OCI-LY1 (cell line): ENCODE data around the gene SLC5A4.

Experiments used
- H2AFZ ChIP-seq: fragments of 200-600 bp; sonication (generic), shearing (Covaris generic); 2 replicates; pipeline ENCODE4 v1.6.0; 2014; ENCODE audit warnings: antibody characterized with exemption, mild to moderate bottlenecking, low read length
- H3F3A ChIP-seq: fragments of 200-600 bp; sonication (generic), shearing (Covaris generic); 2 replicates; pipeline ENCODE4 v1.6.0; 2014; ENCODE audit warnings: mild to moderate bottlenecking, antibody characterized with exemption, low read length, moderate library complexity; ENCODE audit not compliant: insufficient read depth
- H3K27ac ChIP-seq: fragments of 200-600 bp; sonication (generic); 2 replicates; pipeline ENCODE4 v1.5.1; 2014; ENCODE audit warnings: low read length, mixed run types, mild to moderate bottlenecking, low read depth; ENCODE audit not compliant: poor library complexity, severe bottlenecking
- H3K27me3 ChIP-seq: fragments of 200-600 bp; sonication (generic); 2 replicates; pipeline ENCODE4 v1.6.0; 2014; ENCODE audit warnings: antibody characterized with exemption, mild to moderate bottlenecking, low read length, moderate library complexity; ENCODE audit not compliant: insufficient read depth
- H3K36me3 ChIP-seq: fragments of 200-600 bp; sonication (generic); 2 replicates; pipeline ENCODE4 v1.6.1; 2014; ENCODE audit warnings: mild to moderate bottlenecking, antibody characterized with exemption, low read length, moderate library complexity, mixed read lengths; ENCODE audit not compliant: insufficient read depth
- H3K4me1 ChIP-seq: fragments of 200-600 bp; sonication (generic); 2 replicates; pipeline ENCODE4 v1.5.1; 2014; ENCODE audit warnings: mild to moderate bottlenecking, low read length, moderate library complexity; ENCODE audit not compliant: insufficient read depth, severe bottlenecking
- H3K4me2 ChIP-seq: fragments of 200-600 bp; sonication (generic), shearing (Covaris generic); 2 replicates; pipeline ENCODE4 v1.6.1; 2014; ENCODE audit warnings: low read length
- H3K4me3 ChIP-seq: fragments of 200-600 bp; sonication (generic); 2 replicates; pipeline ENCODE4 v1.5.1; 2014; ENCODE audit warnings: low read length, low read depth, mild to moderate bottlenecking, mixed read lengths; ENCODE audit not compliant: poor library complexity, severe bottlenecking
- H3K79me2 ChIP-seq: fragments of 200-600 bp; shearing (Covaris generic); 2 replicates; pipeline ENCODE4 v1.6.1; 2016; ENCODE audit warnings: mixed run types, low read length, mixed read lengths; ENCODE audit not compliant: insufficient read depth
- H3K9ac ChIP-seq: fragments of 200-600 bp; sonication (generic), shearing (Covaris generic); 2 replicates; pipeline ENCODE4 v1.6.1; 2014; ENCODE audit warnings: mild to moderate bottlenecking, low read length, mixed read lengths
- H3K9me2 ChIP-seq: fragments of 200-600 bp; sonication (generic), shearing (Covaris generic); 2 replicates; pipeline ENCODE4 v1.6.1; 2014; ENCODE audit warnings: low read depth, mild to moderate bottlenecking, low read length, mixed read lengths
- H3K9me3 ChIP-seq: fragments of 200-600 bp; shearing (Covaris generic); 2 replicates; pipeline ENCODE4 v1.6.1; 2014; ENCODE audit warnings: low read length, mixed read lengths
- H4K20me1 ChIP-seq: fragments of 200-600 bp; sonication (generic), shearing (Covaris generic); 2 replicates; pipeline ENCODE4 v1.6.0; 2016; ENCODE audit warnings: mild to moderate bottlenecking, low read length; ENCODE audit not compliant: insufficient read depth
- EZH2 ChIP-seq: fragments of 200-600 bp; sonication (generic), shearing (Covaris generic); IDR thresholded peaks from 2 replicates; pipeline ENCODE4 v1.8.0; 2017; ENCODE audit warnings: borderline replicate concordance, mixed run types, mild to moderate bottlenecking, antibody characterized with exemption, low read length, moderate library complexity, mixed read lengths
- TF ChIP-seq, protein P1 (sequence below): fragments of 200-600 bp; sonication (generic), shearing (Covaris generic); IDR thresholded peaks from 2 replicates; pipeline ENCODE4 v1.5.1; 2017; ENCODE audit warnings: mild to moderate bottlenecking, antibody characterized with exemption, low read length, moderate library complexity, mixed read lengths

The SLC5A4 gene

DNA sequence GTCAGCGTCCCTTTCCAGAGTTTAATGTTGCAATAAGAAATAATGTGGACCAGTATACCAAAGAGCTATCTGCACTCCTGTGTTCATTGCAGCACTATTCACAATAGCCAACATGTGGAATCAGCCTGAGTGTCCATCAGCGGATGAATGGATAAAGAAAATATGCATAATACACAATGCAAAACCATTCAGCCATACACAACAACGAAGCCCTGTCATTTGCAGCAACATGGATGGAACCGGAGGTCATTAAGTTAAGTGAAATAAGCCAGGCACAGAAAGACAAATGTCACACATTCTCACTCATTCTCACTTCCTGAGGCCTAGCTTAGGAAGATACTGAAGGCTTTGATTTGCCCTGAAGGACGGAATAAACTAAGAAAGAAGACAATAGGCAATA lies 22.1 kb downstream of the SLC5A4 start:
- Histone ChIP-seq H3K9ac (no peak overlapping the region), H3K36me3 (no peaks in the 10 kb centered on the region), H3K27ac (no peak overlapping the region), H4K20me1 (no peaks in the 10 kb centered on the region), H3K27me3 (no peaks in the 10 kb centered on the region; the same call in 1 of the 2 replicates), H3K4me1 (no peaks in the 10 kb centered on the region), H3K9me3 (no peaks in the 10 kb centered on the region), H3K4me3 (no peak overlapping the region), H2AFZ (no peak overlapping the region), H3F3A (no peaks in the 10 kb centered on the region), H3K9me2 (no peaks in the 10 kb centered on the region), H3K79me2 (no peaks in the 10 kb centered on the region), H3K4me2 (no peak overlapping the region)
- TF ChIP-seq, protein P1, sequence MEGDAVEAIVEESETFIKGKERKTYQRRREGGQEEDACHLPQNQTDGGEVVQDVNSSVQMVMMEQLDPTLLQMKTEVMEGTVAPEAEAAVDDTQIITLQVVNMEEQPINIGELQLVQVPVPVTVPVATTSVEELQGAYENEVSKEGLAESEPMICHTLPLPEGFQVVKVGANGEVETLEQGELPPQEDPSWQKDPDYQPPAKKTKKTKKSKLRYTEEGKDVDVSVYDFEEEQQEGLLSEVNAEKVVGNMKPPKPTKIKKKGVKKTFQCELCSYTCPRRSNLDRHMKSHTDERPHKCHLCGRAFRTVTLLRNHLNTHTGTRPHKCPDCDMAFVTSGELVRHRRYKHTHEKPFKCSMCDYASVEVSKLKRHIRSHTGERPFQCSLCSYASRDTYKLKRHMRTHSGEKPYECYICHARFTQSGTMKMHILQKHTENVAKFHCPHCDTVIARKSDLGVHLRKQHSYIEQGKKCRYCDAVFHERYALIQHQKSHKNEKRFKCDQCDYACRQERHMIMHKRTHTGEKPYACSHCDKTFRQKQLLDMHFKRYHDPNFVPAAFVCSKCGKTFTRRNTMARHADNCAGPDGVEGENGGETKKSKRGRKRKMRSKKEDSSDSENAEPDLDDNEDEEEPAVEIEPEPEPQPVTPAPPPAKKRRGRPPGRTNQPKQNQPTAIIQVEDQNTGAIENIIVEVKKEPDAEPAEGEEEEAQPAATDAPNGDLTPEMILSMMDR: no peak
- no peak for TF ChIP-seq EZH2

DNA sequence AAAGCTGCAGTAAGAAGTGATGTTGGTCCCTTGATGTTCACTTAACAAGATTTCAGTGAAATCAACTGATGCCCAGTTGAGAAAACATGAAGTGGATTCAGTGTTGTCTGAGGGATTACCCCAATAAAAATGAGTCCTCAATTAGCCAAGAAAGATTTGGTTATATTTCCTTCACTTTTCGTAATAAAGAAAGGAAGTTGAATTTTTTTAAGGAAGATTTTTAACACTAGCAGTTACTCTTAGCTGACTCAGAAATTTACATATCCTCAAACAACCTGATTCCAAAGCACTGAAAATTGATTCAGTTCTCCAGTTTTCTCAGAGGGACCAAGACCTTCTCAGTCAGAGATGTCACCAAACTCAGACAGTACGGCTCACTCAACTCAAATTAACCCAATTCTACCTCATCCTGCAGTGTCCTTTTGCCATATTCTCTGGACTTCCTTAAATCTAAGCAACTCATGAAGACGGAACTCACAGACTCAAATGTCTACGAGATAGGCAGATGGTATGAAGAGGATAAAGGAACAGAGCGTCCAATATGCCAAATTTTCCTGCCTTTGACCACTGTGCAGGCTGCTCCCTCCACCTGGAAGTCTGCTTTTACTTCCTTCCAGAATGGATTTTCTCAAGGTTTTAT lies 22.8 kb downstream of the SLC5A4 start:
- no peaks in the 10 kb centered on the region for H3F3A ChIP-seq
- H3K27me3 ChIP-seq: no peaks in the 10 kb centered on the region; the same call in 1 of the 2 replicates
- H3K4me1 ChIP-seq: no peaks in the 10 kb centered on the region
- H3K27ac ChIP-seq: no peak overlapping the region
- no peak overlapping the region for H3K4me2 ChIP-seq
- H3K9ac ChIP-seq: no peak overlapping the region
- H4K20me1 ChIP-seq: no peaks in the 10 kb centered on the region
- H3K36me3 ChIP-seq: no peaks in the 10 kb centered on the region
- TF ChIP-seq, protein P1: no peak
- no peak for TF ChIP-seq EZH2
- no peak overlapping the region for H3K4me3 ChIP-seq
- H3K9me2 ChIP-seq: no peaks in the 10 kb centered on the region
- H3K79me2 ChIP-seq: no peaks in the 10 kb centered on the region
- H2AFZ ChIP-seq: no peak overlapping the region
- H3K9me3 ChIP-seq: no peaks in the 10 kb centered on the region

DNA sequence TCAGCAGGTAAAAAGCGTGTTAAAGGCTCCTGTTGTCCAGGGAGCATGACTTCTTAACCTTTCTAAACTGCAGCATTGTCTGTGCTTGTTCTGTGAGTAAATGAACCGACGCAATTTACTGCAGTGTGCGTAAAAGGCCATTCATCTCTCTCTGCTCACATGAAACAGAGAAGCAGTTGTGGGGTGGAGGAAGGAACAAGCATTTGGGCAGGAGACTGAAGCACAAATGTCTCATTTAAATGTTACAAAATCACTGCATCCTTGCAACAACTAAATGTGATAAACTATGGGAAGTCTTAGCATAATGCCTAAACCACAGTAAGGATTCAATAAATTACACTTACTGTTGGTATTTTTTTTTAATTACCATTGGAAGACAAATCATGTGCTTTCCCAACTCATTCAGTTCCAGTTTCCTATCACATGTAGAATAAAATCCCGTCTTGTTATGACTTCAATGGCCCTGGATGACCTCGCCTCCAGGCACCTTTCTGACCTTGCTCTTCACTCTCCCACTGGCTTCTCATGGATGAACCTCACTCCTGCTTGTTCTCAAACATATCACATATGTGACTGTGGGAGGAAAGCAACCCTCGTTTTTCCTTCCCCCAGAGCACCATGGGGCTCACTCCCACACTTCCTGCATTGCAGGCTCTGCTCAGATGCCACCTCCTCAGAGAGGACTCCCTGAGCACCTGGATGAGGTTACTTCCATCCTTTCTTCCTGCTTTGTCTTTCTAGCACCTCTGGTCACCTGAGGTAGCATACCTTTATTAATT lies 28.6 kb downstream of the SLC5A4 start:
- no peak overlapping the region for H3K9ac ChIP-seq
- H3F3A ChIP-seq: no peaks in the 10 kb centered on the region
- no peak for TF ChIP-seq EZH2
- TF ChIP-seq, protein P1: no peak
- no peak overlapping the region for H2AFZ ChIP-seq
- H3K9me3 ChIP-seq: no peaks in the 10 kb centered on the region
- no peaks in the 10 kb centered on the region for H4K20me1 ChIP-seq
- H3K4me3 ChIP-seq: no peak overlapping the region
- no peaks in the 10 kb centered on the region for H3K36me3 ChIP-seq
- H3K4me1 ChIP-seq: no peaks in the 10 kb centered on the region
- no peak overlapping the region for H3K4me2 ChIP-seq
- no peaks in the 10 kb centered on the region for H3K9me2 ChIP-seq
- no peak overlapping the region for H3K27ac ChIP-seq
- no peaks in the 10 kb centered on the region for H3K27me3 ChIP-seq
- no peaks in the 10 kb centered on the region for H3K79me2 ChIP-seq
